ENCODE results near the gene WARS2.
A peak's percentile ranks its signal among the peaks of the same experiment; 100 is the strongest.
"Not testable (repeated sequence)": the region's sequence is repeated elsewhere in the genome, so short reads cannot be mapped to it uniquely, and the experiment has no call there.

WARS2 gene

DNA sequence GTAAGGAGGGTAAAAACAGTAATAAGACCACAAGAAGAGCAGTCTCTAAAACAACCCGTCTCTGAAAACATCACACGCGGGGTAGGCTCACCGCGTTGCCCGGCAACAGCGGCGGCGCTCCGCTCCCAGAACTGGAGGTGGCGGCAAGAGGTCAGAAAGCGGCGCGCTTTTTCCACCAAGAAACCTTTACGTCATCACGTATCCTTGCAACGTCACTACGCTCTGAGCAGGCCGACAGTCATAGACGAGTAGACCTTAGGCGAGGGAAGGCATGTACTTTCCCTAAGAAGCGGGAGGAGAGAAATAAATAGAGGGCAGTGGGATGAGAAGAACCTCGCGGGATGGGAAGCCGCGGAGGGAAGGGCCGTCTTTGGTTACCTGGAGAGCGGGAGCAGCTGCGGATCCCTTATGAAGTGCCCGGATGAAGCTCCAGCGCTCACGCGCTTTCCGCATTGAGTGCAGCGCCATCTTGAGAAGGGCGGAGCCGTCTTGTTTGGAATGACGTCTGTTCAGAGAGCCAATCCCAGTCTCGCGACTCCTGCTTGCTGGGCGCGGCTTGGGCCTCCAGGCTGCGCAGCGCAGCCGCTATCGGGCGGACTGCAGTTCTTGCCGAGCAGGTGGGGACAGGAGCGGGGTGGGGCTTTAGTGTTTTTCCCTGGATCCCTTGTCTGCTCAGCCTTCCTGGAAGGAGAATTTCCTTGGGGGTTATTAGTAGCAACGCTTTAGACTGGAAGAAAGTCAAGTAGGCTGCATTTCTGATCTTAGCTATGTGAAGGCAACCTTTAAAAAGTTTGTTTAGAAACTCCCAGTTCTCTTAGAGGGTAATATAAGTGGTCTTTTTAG lies at the start of gene WARS2:
Gene WARS2, minus strand, starts transcription at position 477 of the 843 bp plus-strand sequence. Its CDS starts 9 bp downstream, at position 468.
- peak; percentile 98 for DNase-seq

DNA sequence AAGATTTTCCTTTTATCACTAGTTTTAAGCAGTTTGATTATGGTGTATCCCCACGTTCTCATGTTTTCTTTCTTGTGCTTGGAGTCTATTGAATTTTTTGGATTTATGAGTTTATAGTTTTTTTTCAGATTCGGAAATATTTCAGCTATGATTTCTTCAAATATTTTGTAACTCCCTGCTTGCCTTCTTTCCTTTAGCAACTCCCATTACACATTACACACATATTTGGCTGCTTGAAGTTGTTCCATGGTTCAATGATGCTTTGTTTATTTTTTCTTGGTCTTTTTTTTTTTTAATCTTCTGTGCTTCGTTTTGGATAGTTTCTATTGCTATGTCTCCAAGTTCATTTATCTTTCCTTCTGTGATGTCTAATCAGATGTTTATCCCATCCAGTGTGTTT lies 48.5 kb upstream of the WARS2 start:
- no peak for DNase-seq

DNA sequence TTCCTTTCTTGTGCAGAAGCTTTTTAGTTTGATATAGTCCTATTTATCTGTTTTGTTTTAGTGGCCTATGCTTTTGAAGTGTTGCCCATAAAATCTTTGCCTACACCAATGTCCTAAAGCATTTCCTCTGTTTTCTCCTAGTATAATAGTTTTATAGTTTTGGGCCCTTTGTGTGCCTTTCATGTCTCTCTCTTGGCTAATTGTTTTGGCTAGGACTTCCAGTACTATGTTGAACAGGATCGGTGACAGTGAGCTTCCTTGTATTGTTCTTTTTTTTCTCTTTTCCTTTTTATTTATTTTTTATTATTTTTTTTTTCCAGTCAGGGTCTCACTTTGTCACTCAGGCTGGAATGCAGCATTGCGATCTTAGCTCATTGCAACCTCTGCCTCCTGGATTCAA lies 47.0 kb upstream of the WARS2 start:
- DNase-seq: no peak

DNA sequence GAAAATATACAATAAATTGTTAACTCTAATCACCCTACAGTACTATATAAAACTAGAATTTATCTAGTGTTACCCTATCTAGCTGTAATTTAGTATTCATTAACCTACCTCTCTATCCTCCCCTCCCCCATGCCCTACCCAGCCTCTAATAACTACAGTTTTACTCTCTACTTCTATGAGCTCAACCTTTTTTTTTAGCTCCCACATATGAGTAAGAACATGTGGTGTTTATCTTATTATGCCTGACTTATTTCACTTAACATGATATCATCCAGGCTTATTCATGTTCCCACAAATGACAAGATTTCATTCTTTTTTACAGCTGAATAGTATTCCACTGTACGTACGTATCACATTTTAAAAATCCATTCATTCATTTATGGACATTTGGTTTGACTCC lies 46.0 kb upstream of the WARS2 start:
- no peak for DNase-seq

DNA sequence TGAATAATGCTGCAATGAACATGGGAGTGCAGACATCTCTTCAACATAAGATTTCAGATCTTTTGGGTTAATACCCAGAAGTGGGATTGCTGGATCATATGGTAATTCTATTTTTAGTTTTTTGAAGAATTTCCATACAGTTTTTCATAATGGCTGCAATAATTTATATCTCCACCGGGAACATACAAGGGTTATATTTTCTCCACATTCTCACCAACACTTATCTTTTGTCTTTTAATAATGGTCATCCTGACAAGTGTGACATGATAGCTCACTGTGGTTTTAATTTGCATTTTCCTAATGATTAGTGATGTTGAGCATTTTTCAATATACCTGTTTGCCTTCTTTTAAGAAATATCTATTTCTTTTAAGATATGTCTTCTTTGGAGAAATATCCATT lies 44.5 kb upstream of the WARS2 start:
- DNase-seq: no peak

DNA sequence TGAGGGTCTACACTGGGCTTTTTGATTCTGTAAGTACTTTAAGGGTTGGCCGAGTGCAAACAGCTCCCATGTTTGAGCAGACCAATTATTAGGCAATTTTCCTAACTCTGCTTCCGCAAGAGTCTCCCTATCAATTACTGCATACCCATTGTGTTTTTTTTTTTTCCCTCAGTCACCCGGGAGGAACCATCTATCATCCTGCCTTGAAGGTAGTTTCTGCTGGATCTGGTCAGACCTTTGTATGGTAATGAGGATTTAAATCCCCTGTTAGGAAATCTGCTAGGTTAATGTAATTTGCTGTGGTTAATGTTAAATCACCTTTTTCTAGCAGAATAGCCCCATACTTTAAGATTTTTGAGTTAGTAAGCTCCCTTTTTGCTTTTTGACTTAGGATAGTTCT lies 40.8 kb upstream of the WARS2 start:
- DNase-seq: no peak

DNA sequence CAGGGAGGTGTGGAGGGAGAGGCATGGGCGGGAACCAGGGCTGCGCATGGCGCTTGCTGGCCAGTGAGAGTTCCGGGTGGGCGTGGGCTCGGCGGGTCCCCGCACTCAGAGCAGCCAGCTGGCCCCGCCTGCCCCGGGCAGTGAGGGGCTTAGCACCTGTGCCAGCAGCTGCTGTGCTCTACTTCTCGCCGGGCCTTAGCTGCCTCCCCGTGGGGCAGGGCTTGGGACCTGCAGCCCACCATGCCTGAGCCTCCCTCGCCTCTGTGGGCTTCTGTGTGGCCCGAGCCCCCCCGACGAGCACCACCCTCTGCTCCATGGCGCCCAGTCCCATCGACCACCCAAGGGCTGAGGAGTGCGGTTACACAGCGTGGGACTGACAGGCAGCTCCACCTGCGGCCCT lies 38.6 kb upstream of the WARS2 start:
- DNase-seq: no peak

DNA sequence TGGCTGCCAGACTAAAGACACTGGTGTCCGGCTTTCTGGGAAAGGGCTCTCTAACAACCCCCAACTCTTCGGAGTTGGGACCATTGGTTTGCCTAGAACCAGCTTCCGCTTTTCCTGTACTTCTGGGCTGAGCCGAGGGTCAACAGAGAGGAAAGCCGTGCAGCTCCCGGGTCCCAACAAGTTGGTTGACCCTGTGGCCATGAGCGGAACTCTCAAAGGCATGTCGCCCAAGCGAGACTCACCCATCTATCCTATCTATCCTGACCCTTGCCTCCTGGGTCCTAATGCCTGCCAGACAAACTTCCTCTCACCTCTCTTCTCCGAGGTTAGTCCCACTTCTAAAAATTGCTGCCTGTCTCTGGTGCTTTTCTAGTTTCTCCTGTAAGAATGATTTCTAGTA lies 32.5 kb upstream of the WARS2 start:
- not testable (repeated sequence) for DNase-seq

DNA sequence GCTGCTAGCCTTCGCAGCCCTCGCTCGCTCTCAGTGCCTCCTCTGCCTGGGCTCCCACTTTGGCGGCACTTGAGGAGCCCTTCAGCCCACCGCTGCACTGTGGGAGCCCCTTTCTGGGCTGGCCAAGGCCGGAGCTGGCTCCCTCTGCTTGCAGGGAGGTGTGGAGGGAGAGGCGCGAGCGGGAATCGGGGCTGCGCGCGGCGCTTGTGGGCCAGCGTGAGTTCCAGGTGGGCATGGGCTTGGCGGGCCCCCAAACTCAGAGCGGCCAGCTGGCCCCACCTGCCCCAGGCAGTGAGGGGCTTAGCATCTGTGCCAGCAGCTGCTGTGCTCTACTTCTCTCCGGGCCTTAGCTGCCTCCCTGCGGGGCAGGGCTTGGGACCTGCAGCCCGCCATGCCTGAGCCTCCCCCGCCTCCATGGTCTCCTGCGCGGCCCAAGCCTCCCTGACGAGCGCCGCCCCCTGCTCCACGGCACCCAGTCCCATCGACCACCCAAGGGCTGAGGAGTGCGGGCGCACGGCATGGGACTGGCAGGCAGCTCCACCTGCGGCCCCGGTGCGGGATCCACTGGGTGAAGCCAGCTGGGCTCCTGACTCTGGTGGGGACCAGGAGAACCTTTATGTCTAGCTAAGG lies 31.0 kb upstream of the WARS2 start:
- not testable (repeated sequence) for DNase-seq

DNA sequence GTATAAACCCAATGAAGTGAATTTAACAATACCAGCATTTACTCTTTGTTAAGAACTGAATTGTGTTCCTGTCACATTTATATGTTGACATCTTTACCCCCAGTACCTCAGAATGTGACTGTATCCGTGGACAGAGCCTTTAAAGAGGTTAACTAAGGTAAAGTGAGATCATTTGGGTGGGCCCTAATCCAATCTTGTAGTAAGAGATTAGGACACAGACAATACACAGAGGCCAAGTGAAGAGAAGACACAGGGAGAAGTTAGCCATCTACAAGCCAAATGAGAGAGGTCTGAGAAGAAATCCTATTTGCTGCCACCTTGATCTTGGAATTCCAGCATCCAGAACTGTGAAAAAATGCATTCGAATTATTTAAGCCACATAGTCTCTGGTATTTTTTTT lies 22.9 kb upstream of the WARS2 start:
- DNase-seq: no peak

DNA sequence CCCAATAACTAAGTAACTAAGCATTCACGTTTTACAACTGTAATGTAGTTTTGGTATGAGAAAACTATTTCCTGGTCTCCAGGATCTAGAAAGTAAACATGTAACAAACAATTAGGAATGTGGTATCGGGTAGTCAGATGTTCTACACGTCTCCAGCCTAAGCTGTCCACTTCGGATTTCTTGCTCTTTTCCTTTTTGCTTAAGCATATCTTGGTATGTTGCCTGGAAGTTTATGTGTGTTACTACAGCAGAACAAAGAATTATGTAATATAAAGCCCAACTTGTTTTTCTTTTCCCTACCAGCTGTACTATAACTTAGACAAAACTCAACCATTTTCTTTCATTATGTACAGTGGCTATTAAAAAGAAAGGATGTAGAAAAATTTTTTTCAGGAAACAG lies 20.4 kb upstream of the WARS2 start:
- no peak for DNase-seq

DNA sequence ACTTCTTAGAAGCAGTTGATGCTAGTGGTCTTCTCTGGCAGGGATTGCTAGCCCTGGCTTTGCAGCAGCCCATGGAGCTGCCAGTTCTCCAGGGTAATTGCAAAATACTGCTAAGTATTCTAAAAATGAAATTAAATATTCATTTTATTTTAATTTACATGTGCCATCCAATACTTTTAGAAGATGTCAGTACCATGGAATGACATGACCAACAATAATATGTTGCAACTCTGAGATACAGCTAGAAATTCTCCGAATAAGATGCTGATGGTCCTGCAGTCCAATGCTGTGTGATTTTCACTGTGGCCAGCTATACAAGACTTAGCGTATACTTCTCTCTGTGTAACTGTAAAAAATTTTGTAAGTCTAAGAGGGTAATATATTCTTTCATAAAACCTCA lies 20.0 kb upstream of the WARS2 start:
- DNase-seq: no peak

DNA sequence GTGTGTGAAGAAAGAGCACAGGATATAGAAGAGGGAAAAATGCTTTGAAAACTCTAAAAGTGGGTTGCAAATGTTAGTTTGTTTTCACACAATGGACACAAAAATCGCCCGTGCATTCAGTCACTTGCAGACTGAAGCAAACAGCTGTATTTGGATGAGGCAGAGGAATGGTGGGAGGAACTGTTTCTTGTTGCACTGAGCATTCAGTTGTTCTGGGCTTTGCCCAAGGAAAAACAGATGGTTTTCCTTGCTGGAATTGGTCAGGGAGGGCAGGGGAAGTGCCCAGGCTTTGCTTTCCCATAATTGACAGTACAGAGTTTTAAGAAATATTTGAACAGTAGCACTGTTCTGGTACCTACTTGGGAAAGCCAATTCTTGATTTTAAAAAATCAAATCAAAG lies 19.5 kb upstream of the WARS2 start:
- no peak for DNase-seq

DNA sequence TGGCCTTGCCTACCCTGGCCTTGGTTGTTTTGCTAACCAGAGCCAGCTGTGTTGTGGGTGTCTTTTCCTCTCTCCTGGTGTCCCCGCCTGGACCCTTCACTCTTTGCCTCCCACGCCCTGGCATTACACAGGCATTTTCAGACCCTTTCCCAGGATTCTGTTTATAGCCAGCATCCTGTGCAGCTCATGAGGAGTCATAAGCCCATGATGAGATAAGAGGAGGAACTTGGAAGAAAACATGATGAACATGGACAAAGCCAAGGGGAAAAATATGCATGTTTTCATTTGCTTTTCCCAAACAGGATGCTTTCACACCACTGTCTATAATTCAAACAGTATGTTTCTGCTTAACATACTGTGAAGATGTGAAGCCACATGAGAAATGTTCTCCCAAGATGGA lies 18.7 kb upstream of the WARS2 start:
- DNase-seq: no peak

DNA sequence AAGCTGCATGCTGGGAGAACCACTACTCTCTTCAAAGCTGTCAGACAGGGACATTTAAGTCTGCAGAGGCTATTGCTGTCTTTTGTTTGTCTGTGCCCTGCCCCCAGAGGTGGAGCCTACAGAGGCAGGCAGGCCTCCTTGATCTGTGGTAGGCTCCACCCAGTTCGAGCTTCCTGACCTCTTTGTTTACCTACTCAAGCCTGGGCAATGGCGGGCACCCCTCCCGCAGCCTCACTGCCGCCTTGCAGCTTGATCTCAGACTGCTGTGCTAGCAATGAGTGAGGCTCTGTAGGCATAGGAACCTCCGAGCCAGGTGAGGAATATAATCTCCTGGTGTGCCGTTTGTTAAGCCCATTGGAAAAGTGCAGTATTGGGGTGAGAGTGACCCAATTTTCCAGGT lies 16.3 kb upstream of the WARS2 start:
- DNase-seq: not testable (repeated sequence)

DNA sequence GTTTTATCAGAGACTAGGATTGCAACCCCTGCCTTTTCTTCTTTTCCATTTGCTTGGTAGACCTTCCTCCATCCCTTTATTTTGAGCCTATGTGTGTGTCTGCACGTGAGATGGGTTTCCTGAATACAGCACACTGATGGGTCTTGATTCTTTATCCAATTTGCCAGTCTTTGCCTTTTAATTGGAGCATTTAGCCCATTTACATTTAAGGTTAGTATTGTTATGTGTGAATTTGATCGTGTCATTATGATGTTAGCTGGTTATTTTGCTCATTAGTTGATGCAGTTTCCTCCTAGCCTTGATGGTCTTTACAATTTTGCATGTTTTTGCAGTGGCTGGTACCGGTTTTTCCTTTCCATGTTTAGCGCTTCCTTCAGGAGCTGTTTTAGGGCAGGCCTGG lies 14.6 kb upstream of the WARS2 start:
- not testable (repeated sequence) for DNase-seq

DNA sequence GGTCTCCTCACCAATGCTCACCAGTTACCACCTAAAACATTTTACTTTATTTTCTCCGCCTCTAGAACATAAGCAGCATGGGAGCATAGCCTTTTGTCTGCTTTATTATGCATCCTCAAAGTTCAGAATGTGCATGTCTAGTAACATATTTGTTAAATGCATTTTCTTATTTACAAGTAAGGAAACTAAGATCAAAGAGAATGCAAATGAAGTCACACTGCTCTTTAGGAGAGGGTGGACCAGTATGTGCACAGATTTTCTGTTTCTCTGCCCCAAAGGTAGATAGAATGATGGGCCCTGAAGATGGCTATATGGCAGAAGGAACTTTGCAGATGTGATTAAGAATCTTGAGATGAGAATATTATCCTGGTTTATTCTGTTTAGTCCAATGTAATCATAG lies 9.7 kb upstream of the WARS2 start:
- DNase-seq: no peak

DNA sequence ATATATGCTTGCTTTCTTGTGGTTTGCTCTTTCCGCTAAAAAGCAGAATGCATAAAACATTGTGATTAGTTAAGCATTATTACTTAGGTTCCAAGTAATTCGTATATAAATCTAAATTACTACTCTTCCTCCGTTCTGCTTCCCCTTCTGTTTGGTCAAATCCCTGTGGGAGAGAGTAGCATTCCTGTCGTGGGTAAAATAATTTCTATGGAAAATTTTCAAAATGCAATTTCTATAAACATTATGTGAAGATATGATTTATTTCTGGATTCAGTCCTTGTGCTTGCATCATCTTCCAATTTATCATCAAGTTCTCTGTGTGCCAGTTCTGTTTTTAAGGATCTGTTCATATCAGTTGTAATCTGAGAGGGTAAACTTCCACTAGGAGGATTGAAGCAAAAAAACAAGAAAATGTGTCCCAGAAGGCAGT lies 7.2 kb upstream of the WARS2 start:
- DNase-seq: no peak

DNA sequence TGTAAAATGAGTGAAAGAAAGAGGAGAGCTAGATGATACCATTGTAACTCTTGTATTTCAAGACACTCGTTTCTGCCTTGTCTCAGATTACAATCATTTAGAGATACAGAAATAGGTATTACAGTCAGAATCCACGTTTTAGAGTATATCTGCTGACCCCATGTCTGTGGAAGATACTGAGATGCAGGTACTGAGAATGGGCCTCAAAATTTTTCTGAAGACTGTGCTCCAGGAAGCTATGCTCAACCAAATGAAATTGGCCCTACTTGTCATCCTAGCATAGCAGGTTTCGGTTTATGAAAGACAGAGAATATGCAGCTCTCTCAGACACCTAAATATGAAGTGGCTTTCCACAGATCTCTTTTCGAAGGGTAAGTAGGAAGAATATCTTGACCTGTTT lies 6.0 kb upstream of the WARS2 start:
- DNase-seq: no peak

DNA sequence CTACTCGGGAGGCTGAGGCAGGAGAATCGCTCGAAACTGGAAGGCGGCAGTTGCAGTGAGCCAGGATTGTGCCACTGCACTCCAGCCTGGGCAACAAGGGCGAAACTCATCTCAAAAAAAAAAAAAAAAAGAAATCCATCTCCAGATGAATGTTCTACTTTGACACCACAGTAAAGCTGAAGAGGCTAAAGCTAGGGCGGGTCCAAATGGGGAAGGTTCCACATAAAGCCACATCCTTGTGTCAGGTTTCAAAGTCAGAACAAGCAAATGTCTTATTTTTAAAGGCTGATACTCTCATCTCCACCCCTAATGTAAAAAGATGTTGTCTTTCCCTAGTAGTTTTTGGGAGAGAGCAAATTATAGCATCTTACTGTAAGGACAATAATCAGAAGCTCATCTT lies 4.4 kb upstream of the WARS2 start:
- no peak for DNase-seq

DNA sequence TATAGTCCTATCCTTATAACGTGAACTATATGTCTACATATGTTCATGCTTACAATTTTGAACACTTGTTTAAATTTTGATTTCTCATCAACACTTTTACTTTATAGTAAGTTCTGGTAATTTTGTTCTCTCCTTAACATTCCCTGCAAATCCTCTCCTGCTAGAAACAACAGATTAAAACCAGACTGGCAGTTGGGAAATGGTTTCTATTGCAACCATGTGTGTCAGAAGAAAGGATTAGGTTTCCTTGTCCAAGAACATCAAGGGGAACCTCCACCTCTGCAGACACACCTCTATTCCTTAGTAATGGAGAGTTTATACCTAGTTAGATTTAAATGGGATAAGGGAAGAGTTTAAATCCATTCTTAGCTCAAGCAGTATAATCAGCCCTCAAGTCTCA lies 3.3 kb upstream of the WARS2 start:
- no peak for DNase-seq

DNA sequence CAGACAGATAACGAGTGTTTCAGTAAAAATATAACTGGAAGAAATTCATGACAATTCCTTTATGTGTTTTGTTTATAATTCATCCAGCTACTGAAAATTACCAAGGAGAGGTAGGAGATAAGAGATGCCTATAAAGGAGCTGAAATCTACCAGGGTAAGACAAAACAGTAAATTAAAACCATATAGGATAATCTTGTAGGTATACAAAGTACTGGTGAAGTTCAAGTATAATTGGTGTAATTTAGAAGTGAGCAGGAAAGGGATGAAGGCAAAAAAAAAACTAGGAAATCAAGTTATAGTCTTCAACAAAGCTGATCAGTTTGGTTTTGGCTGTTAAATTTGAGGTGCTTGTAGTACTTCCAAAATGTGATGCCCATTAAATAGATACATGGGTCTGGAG lies 1.2 kb upstream of the WARS2 start:
- DNase-seq: no peak

DNA sequence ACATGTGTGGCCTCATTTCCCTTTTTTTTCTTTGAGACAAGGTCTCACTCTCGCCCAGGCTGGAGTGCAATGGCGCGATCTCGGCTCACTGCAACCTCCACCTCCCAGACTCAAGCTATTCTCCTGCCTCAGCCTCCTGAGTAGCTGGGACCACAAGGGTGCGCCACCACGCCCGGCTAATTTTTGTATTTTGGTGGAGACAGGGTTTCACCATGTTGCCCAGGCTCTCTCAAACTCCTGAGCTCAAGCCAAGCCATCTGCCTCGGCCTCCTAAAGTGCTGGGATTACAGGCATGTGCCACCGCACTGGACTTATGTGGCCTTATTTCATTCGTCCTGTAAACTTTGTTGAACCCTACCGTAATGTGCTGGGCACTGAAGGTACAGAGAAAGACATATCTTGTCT lies 569 bp upstream of the WARS2 start:
- DNase-seq: no peak

DNA sequence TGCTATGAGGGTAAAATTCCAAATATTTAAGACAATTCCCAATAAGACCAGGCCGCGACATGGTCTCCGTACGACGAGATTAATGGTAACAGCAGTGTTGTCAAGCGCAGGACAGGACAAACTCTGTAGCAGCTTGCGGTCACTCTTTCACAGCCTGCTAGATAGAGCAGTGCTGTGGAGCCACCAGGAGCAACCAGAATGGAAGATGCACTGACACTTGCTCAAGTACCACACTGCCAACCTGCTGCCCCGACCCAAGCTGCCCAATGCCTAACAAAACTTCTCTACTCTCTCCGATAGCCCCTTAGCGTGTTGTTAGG lies 636 bp downstream of the WARS2 start:
- no peak for DNase-seq

DNA sequence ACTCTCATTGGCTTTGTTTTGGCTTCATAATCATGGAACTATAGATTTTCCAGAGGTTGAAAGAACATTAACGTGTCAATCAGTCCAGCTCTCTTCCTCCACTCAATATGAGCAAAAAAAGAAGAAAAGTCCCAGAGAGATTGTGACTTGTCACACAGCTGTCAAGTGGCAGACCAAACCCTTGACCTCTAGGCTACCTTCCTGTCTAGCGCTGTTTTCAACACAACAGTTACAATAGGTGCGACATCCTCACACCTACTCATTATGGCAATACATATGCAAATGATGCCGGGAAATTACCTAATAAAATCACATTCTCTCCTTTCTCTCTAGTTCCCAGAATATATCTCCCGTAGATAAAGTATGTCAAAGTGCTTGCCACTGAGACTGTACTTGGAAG lies 1.1 kb downstream of the WARS2 start:
- peak; percentile 50 for DNase-seq

All from NCI-H2171 treated with DMSO at 0.1 percent for 48 hours (cell line).